SKM-1 treated with dmso at 0.1 percent for 144 hours (cell line): ENCODE data around the gene AACS.
"Not testable (repeated sequence)": the region's sequence is repeated elsewhere in the genome, so short reads cannot be mapped to it uniquely, and the experiment has no call there.

Experiments used
- DNase-seq: peaks from one replicate; lab custom pipeline; 2025; ENCODE audit not compliant: unreplicated experiment; lab: John Stamatoyannopoulos, UW

AACS gene

DNA sequence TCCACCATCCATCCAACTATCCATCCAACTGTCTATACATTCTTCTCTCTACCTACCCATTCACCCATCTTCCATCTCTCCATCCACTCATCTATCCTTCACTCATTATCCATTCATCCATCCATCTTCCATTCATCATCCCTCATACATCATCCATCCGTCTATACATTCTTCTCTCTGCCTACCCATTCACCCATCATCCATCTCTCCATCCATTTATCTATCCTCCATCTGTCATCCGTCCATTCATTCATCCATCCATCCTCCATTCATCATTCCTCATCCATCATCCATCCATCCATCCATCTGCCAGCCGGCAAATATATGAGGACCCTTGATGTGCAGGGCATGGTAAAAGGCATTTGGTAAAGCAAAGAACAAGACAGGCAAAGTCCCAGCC lies 25.2 kb downstream of the AACS start:
- DNase-seq: no peak

DNA sequence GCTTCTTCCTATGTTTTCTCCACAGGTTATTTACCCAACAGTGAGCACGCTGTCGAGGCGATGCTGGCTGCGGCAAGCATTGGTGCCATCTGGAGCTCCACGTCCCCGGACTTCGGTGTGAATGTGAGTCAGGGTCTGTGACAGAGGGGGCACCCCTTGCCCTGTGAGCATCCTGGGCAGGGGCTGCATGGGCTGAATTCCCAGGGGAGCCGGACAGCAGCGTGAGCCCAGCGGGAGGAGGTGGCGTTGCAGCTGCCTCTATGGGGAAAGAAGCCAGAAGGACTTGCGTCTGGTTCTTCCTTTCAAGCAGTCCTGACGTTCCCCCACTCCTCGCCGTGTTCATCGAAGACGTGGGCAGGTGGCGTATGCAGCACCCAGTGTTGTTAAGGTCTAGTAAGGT lies 26.2 kb downstream of the AACS start:
- DNase-seq: no peak

DNA sequence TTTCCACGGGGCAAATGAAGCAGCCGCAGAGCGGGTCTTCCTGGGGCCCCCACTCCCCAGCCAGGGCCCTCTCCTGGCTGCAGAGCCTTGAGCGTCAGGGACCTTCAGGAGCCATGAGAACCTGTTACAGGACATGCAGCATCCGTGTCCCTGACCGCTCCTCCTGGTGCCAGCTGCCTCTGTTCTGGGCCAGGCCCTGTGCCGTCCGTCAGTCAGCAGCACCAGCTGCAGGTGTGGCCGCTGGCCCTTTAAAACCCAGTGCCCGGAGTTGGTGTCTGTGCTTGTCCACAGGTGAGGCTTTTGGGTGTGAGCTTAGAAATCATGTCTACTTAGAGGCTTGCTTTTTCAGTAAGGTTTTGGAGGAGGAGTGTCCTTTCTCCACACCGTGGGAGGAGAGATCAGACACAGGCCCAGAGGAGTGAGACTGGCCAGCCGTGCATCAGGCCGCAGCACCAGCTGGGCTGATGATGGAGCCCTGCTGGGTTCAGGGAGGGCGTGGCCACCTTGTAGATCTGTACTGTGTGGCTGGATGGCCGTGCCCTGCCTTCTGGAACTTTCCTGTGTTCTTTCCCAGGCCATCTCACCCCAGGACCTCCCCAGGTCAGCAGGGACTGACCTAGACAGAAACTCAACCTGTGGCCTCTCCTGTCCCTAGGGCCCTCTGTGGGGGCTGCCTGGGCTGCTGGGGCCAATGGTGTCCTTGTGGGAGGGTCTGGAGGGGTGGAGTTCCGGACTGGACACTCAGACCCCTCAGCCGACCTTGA lies 27.1 kb downstream of the AACS start:
- DNase-seq: no peak

DNA sequence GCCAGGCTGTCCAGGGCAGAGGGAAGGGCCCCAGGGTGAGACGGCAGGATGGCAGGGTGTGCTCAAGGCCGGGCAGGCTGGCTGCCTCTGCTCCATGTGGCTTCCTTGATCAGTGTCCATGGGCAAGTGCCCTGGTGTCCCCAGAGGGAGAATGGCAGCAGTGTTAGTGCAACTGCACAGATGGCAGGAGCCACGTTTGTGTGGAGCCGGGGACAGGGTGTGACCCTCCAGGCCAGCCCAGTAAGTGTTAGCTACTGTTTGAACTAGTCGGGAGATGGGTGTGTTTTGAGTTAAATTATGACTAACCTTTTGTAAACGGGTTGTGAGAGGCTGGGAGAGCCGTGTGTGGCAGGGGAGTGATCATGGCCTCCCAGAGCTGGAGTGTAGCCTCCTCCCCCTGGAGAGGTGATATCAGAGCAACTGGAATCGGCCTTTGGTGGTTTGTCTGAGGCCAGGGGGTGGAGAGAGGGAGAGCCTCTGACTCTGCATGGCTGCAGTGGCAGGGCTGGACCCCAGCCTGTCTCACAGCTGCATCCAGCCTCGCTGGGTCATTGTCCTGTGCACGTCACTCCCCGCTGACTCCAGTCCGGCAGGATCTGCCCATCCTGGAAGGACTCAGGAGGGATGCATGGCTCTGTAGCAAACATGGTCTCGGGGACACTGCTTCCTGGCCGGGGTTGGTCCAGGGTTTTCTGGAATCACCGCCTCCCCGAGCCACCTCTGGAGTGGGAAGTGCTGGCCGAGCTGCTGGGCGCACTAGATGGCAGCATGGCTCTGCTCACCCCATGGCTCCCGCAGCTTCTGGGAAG lies 27.8 kb downstream of the AACS start:
- no peak for DNase-seq

DNA sequence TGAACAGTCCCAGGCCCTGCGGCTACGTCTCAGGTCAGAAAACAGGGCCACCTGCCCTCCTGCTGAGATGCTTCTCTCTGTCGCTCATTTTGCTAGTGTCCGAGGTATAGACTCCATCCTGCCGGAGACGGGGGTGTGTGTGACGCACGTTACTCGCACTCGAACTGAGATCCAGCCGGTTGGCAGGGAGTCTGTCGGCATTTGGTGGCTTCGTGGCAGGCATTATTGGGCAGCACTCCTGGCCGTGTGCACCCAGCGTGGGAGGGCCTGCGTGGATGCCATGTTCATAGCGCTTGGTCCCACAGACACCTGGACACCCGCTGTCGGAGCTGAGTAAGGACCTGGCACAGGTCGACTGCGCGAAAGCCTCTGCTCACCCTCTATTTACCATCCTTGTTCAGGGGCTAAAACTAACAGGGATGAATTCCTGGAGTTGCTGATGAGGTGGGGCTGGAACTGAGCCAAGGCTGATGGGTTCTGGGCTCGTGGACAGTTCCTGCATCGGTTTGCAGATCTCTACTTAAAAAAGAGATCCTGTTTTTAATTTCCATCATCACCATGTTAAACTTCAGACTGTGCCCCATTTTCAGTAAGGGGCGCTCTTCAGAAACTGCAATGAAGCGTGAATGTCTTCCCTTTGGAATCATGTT lies 28.6 kb downstream of the AACS start:
- no peak for DNase-seq

DNA sequence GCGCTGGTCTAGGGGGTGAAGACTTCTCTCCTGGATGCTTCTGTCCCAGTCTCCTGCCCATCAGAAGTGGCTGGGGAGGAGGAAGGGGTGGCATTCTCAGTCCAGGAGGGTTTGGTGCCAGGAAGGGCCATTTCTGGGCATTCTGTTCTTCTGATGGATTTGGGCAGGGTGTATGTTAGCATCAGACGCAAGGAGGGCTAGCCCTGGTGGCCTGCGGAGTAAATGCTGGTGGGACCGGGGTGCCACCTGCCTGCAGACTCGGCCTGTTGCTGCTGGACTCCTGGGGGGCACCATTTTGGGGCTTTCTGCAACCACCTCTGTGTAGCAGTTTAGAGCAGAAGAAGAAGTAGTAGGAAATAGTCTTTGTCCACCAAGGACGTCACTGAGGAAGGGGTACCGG lies 31.7 kb downstream of the AACS start:
- DNase-seq: no peak

DNA sequence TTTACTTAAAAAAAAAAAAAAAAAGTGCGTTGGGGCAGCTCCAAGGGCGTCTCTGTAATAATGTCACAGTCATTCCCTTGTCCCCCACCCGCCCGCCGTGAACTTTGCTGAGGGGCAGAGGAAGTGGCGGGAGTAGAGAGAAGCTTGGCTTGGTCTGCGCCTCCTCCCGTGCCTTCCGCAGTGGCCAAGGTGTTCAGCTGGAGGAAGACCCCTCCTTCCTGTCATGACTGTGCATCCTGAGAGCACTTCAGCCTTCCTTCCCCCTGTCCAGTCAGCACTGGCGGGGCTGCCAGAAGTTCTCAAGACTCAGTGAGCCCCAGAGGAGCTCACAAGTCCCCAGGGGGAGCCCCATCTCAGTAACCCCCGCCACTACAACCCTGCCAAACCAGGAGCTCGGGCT lies 32.2 kb downstream of the AACS start:
- no peak for DNase-seq

DNA sequence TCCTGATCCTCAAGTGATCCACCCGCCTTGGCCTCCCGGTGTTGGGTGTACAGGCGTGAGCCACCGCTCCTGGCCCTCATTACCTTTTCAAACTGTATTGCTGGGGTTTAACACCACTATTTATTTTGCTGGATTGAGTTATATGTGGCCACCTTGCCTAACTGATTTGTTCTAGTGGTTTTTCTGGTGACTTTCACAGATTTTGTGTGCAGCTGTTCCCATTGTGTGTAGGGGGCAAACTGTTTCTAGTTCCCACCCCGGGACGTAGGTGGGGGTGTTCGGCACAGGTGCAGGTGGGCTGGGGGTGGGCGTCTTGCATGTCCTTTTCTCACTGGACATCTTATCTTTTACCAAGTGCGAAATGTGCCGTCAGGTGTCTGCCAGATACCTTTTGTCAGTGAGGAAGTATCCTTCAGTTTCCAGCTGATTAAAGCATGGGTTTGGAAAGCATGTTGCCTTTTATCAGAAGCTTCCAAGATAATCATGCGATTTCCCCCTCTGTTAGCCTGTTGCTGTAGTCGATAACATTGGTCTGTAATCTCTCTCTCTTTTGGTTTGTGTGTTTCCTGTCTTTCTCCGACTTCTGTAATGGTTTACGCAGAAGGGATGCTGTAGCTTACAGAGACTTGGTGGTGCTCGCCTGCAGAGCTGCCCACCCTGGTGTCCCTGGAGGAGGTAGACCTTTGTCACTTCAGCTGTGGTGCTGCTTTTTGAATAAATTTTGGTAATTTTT lies 33.6 kb downstream of the AACS start:
- DNase-seq: no peak

DNA sequence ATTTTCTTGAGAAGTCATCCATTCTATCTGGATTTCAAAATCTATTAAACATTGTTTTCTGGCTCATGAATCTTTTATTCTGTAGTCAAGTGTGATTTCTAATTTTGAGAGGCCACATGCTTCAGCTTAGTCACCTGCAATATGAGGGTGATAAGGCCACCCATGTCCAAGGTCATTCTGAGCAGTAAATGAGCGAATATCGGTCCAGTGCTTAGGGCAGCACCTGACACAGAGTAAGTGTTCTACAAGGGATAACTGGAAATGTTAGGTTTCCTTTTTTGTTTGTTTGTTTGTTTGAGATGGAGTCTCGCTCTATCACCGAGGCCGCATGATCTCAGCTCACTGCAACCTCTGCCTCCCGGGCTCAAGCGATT lies 34.2 kb downstream of the AACS start:
- no peak for DNase-seq

DNA sequence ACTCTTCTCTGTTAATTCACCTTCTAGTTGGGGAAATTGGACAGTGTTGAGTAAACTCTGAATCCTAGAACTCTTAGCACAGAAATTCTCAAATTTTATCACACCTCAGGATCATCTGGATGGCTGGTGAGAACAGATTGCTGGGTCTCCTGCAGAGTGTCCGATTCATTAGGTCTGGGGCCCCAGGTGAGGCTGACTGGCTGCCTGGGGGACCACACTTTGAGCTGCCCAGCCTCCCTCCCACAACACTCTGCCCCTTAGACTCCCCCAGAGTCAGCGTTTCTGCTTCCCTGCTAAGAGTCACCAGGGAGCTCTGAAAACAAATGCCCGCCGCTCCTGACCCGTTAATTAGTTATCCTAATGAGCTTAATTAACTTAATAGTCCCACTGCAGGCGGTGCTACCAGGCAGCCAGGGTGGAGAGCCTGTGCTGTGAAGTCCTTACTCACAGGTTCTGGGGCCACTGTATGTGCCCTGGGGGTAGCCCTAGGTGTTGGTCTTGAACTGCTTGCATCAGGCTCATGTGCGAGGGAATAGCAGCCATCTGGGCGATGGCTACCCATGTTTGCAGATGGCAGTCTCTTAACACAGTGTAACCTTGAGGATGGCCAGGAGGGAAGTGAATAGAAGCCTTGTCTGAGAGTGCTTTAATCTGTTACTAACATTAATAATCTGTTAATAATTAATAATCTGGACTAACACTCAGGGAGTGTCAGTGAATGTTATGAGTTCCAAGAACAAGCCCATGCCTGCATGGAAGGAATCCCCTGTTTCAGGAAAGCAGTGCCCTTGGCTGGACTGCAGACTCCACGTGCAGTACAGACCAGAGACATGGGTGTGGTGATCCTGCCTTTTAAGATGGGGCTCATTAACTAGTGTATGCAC lies 35.6 kb downstream of the AACS start:
- DNase-seq: no peak

DNA sequence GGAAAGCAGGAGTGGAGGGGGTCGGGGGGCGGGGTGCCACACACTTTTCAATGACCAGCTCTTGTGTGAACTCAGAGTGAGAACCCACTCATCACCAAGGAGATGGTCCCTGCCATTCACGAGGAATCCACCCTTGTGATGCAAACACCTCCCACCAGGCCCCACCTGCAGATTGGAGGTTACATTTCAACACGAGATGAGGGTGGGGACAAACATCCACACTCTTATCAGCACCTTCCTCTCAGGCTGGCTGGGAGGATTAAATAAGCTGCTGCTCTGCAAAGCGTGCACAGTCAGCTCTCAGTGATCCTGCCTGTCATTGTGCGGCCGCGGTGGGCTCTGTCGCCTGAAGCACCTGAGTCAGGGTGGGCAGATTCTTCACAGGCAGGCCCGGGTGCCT lies 39.7 kb downstream of the AACS start:
- DNase-seq: no peak

DNA sequence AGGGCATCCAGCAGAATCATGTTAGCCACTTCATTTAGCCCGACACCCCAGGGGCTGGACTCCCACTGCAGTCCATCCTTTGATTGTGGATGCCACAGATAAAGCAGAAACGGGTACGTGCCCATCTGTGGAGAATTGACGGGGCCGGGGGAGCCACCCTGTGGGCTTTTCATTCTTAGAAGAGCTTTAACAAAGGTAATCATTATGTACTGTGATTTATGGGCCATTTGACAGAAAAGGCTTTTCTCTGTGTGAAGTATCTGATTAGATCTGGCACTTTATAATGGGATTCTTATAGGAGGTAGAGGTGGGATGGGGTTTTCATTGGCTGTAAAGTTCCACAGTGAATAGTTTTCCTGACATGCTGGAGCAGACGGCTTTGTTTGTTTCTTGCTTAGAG lies 40.4 kb downstream of the AACS start:
- DNase-seq: no peak

DNA sequence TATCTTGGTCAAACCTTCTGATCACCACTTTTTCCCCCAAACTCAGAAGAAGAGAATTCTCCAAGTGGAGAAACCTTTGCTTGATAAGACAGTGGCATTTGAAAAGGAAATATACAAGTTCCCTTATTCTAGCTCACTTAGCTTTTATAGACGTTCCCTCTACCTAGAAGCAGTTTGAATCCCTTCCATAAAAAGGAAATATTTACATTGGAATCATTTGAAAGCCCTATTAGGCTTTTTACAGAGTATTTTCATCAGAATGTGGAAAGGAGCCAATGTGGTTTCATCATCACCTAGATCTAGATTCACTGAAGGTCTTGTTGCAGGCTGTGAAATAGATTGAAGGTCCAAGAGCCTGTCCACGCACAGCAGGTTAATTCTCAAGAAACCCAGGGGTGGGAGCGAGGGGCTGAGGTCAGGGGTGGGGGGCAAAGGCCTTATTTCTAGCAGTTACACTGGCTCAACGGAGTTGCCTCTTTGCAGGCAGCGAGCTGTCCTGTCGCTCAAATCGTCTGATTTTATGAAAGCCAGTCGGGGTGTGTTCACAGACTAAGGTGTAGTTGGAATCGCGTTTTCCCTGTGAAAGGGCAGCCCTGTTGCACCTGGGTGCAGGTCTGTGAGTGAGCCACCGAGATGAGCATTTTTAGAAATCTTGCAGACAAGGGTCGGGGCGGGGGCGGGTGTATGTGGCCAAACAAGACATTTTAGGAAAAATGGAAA lies 45.6 kb downstream of the AACS start:
- no peak for DNase-seq

DNA sequence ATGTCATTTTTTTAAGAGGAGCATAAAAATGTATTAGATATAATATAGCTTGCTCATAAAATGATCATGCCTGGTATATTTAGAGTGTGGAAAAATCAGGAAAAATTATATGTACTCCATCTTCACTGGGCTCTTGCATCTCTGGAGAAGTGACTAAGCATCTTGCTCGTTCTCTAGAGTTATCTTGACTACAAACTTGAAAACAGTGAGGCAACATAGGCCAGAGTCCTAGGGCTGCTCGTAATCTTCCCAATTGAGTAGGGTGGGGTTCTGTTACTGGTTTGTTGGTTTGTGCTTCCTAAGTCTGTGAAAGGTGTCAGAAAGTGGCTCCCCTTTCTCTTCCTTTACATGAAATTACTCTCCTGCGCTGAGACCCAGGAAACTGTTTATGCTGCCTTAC lies 46.2 kb downstream of the AACS start:
- DNase-seq: no peak

DNA sequence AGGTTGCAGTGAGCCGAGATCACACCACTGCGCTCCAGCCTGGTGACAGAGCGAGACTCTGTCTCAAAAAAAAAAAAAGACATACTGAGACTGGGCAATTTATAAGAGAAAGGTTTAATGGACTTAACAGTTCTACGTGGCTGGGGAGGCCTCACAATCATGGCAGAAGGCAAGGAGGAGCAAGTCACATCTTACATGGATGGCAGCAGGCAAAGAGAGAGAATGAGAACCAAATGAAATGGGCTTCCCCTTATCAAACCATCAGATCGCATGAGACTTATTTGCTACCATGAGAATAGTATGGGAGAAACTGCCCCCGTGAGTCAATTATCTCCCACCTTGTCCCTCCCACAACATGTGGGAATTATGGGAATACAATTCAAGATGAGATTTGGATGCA lies 47.4 kb downstream of the AACS start:
- not testable (repeated sequence) for DNase-seq

DNA sequence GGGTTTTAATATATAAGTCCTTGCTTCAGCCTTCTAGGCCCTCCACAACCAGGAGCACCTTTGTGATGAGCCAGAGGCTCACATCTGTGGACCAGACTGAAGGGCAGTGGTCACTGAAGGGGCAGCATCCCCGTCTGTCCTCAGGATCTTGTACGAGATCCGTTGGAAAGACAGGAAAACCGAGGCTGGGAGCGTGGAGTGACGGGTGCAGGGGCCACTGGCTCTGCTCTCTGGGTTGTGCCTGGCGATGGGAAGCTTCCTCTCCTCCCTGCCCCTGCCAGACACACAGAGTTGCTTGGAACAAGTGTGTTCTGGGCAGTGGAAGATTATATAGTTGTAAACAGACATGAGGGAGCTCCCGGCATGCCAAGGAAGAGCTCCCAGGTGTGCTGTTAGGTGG lies 48.0 kb downstream of the AACS start:
- DNase-seq: no peak

DNA sequence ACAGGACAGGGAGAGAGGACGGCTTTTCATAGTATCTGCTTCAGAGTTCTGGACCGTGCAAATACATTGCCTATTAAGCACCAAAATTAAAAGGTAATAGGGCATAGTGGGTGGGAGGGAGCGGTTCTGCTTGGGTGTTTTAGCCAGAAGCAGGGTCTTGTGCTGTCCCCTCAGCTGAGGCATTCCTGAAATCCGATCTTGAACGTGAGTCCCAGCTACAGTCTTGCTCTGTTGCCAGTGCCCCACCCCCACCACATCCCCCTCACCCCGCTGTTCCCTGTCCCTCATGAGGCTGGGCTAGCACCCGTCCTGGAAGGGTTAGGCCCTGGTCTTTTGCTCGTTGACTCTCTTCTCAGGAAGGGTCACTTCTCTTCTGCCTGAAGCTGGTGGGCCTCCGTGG lies 48.6 kb downstream of the AACS start:
- DNase-seq: no peak

DNA sequence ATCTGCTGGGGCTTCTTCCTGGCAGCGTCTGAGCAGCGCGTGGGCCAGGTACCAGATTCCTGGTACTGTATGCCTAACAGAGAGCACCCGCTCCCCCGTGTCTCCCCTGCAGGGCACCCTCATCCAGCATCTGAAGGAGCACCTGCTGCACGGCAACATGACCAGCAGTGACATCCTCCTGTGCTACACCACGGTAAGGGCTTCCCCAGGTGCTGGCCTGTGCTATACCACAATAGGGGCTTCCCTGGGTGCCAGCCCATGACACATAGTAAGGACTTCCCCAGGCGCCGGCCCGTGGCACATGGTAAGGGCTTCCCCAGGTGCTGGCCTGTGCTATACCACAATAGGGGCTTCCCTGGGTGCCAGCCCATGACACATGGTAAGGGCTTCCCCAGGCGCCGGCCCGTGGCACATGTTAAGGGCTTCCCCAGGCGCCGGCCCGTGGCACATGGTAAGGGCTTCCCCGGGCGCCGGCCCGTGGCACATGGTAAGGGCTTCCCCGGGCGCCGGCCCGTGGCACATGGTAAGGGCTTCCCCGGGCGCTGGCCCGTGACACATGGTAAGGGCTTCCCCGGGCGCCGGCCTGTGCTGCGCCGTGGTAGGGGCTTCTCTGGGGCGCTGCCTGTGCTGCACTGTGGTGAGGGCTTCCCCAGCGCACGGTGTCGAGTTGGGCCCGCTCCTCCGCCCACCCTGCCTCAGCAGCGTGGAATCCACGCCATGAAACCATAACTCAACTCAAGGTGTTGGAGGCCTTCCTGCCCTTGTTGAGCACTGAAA lies 49.3 kb downstream of the AACS start:
- no peak for DNase-seq

DNA sequence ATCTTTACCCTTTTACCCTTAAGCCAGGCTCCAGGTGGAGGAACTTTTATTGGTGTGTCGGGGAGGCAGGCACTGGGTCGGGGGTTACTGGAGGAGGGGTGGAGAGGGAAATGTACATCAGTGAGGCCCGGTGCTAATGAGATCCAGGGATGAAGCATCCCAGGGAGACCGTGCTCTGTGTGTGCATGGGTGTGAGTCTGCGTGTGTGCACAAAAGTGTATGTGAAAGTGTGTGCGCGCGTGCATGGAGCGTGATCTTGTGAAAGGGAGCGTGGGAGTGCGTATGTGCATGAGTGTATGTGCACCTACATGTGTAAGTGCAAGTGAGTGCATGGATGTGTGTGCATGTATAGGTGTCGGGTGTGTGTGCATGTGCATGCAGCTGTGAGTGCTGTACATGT lies 55.3 kb downstream of the AACS start:
- no peak for DNase-seq
